BE2C (cell line): ENCODE results near the gene LPIN3.
"Not testable (repeated sequence)": the region's sequence is repeated elsewhere in the genome, so short reads cannot be mapped to it uniquely, and the experiment has no call there.

ENCODE experiments used
- DNase-seq: peaks from one replicate; pipeline ENCODE4 v3.0.0-alpha.2; 2020
- H3K27me3 ChIP-seq: fragments of 250-450 bp; sonication (Bioruptor Pico); 2 replicates; pipeline ENCODE4 v1.5.1; 2020; ENCODE audit warnings: mild to moderate bottlenecking
- H3K36me3 ChIP-seq: fragments of 250-450 bp; sonication (Bioruptor Pico); 2 replicates; pipeline ENCODE4 v1.5.1; 2020; ENCODE audit warnings: mild to moderate bottlenecking
- H3K4me1 ChIP-seq: fragments of 250-450 bp; sonication (Bioruptor Pico); 2 replicates; pipeline ENCODE4 v1.5.1; 2020
- H3K4me3 ChIP-seq: 2 replicates; pipeline ENCODE4 v1.5.1; 2011; ENCODE audit warnings: low read depth, low read length
- H3K9me3 ChIP-seq: fragments of 250-450 bp; sonication (Bioruptor Pico); 2 replicates; pipeline ENCODE4 v1.5.1; 2020
- TF ChIP-seq, protein P1 (sequence below): IDR thresholded peaks from 2 replicates; pipeline ENCODE4 v1.5.1; 2012; ENCODE audit warnings: mild to moderate bottlenecking, low read depth, low read length

The LPIN3 gene

DNA sequence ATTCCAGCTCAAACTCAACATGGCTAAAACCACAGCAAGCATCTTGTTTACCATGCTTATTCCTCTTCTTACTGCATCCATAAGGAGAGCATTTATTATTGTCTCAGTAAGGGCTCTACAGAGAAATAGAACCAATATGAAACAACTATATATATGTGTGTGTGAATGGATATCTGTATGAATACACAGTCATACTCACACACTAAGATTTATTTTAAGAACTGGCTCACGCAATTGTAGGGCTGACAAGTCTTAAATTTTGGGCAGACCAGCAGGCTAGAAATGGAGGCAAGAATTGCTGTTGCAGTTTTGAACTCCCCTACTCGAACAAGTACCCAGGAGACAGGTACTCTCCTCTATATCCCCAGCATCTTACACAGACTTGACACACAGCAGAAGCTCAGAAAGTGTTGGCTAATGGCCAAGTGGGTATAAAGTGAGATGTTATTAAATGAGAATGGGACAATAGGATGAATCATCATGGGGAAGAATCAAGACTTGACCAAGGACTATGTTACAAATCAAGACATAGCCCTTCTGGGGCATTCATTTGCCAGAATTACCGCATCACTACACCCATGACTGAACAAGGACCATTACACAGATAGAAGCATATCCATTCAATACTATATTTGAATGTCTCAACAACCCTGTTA is 36.1 kb upstream of the LPIN3 start:
- H3K9me3 ChIP-seq, result no peaks in the 10 kb centered on the region
- H3K4me1 ChIP-seq, result no peaks in the 10 kb centered on the region
- H3K4me3 ChIP-seq, result no peak overlapping the region
- DNase-seq, result no peak
- H3K27me3 ChIP-seq, result no peaks in the 10 kb centered on the region
- TF ChIP-seq, protein P1, sequence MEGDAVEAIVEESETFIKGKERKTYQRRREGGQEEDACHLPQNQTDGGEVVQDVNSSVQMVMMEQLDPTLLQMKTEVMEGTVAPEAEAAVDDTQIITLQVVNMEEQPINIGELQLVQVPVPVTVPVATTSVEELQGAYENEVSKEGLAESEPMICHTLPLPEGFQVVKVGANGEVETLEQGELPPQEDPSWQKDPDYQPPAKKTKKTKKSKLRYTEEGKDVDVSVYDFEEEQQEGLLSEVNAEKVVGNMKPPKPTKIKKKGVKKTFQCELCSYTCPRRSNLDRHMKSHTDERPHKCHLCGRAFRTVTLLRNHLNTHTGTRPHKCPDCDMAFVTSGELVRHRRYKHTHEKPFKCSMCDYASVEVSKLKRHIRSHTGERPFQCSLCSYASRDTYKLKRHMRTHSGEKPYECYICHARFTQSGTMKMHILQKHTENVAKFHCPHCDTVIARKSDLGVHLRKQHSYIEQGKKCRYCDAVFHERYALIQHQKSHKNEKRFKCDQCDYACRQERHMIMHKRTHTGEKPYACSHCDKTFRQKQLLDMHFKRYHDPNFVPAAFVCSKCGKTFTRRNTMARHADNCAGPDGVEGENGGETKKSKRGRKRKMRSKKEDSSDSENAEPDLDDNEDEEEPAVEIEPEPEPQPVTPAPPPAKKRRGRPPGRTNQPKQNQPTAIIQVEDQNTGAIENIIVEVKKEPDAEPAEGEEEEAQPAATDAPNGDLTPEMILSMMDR, result no peak
- no peaks in the 10 kb centered on the region for H3K36me3 ChIP-seq

DNA sequence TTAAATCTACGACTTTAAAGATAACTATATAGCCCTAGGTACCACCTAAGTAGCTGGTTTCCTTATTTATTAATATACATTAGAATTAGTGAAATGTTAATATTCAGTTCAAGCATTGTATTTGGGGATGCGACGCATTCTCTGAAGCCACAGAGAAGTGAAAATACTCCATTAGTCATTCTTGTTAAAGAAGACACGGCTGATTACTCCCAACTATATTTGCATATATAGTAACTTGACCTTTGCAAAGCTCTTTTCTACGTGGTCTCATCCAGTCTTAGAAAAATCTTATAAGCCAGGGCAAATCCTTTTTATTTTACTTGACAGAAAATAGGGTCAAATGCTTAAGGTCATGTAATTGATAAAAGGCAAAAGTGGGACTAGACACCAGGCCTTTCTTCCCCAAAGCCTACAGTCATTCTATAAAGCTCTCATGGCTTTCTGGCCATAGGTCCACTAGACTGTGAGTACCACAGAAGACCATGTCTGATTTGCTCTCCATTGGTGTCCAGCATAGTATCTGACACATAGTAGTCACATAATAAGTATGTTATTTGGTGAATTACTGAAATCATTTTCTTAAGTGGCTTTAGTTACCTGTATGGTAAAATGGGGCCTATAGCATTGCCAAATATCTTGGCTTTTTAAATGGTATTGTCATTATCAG is 34.4 kb upstream of the LPIN3 start:
- H3K4me1 ChIP-seq, result no peaks in the 10 kb centered on the region
- no peaks in the 10 kb centered on the region for H3K27me3 ChIP-seq
- TF ChIP-seq, protein P1, result no peak
- H3K4me3 ChIP-seq, result no peak overlapping the region
- DNase-seq, result no peak
- H3K36me3 ChIP-seq, result no peaks in the 10 kb centered on the region
- H3K9me3 ChIP-seq, result no peaks in the 10 kb centered on the region

DNA sequence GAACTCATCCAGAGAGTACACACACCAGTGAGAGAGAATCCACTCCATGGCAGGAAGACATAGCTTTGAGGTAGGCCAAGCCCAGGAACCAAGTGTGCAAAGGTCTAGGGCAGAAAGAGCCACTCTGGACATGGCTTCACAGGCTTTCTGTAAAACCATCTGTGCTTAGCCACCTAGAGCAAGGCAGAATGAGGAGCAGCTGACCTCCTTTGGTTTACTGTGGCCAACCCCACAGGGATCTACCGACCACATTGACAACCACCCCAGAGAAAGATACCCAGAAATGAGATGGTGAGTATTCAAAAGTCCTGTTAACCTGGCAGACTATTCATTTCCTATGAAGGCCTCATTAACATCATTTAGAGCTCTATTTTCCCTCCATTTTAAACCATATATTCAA is 33.6 kb upstream of the LPIN3 start:
- no peaks in the 10 kb centered on the region for H3K36me3 ChIP-seq
- H3K4me1 ChIP-seq, result no peaks in the 10 kb centered on the region
- TF ChIP-seq, protein P1, result no peak
- no peaks in the 10 kb centered on the region for H3K27me3 ChIP-seq
- no peak for DNase-seq
- no peaks in the 10 kb centered on the region for H3K9me3 ChIP-seq
- no peak overlapping the region for H3K4me3 ChIP-seq

DNA sequence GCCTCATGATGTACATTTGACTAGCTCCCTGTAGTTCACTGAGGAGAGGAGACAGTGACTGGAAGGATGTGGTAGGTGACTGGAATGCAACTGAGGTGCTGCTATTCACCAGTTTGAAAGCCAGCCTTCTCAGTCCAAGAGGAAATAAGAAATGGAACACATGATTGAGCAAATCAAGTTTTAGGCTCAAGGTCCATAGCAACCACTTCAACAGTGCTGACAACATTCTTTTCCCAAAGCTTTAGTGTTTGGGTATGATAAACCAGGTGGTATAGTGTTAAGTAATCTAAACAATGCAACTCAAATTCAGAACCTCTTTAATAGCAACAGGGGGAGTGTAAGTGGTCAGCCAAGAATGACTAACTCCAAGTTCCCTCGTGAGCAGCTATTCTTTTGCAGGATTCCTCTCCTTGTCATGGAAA is 32.3 kb upstream of the LPIN3 start:
- TF ChIP-seq, protein P1, result no peak
- Histone ChIP-seq H3K27me3 (no peaks in the 10 kb centered on the region), H3K36me3 (no peaks in the 10 kb centered on the region), H3K4me1 (no peaks in the 10 kb centered on the region), H3K9me3 (no peaks in the 10 kb centered on the region), H3K4me3 (no peak overlapping the region)
- DNase-seq, result no peak

DNA sequence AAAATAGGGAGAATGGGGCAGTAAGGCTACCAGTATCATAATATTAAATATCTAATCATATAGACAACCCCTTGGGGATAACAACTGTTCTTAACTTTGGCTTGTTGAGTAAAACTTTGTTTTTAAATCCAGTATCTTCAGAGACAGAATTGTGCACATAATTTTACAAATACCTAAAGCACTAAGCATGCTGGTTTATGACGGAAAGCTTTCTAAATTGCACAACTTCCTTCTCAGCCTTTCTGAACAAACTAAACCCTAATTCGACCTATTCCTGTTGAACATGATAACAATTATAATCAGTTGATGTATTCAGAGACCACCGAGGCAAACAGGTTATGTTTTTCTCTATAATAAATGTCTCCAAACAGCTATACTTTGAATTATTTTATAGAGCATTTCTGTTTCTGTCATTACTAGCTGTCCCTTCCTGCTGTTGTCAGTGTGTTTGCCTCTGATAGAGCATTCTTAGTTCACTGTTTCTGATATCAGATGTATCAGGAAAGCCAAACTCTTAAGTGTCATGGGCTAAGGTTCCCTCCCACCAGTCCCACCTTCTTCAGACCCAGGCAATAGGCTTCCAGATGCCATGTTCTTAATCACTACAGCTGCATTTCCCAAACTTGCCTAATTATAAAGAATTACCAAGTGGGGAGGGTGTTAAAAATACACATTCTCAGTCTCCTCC is 31.8 kb upstream of the LPIN3 start:
- Histone ChIP-seq H3K27me3 (no peaks in the 10 kb centered on the region), H3K9me3 (no peaks in the 10 kb centered on the region), H3K4me3 (no peak overlapping the region), H3K4me1 (no peaks in the 10 kb centered on the region), H3K36me3 (no peaks in the 10 kb centered on the region)
- no peak for DNase-seq
- TF ChIP-seq, protein P1, result no peak

DNA sequence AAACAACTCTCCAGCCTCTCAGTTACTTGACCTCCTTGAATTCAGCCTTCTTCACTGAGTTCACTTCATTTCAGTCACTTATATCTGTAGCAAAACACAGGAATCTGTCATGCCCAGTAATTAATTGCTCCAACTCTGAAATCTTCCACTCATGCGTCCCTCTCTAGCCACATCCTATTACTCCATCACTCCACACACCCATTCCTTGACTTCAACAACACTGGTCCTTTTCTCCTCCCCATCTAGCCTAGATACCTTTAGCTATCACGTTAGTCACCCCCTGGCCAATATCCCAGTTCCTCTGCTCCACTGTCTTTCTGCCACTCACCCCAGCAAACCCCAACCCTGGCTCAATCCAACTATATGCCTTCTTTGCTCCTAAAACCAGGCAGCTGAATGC is 30.8 kb upstream of the LPIN3 start:
- H3K27me3 ChIP-seq, result no peaks in the 10 kb centered on the region
- H3K4me3 ChIP-seq, result no peak overlapping the region
- H3K9me3 ChIP-seq, result no peaks in the 10 kb centered on the region
- H3K4me1 ChIP-seq, result no peaks in the 10 kb centered on the region
- TF ChIP-seq, protein P1, result no peak
- H3K36me3 ChIP-seq, result no peaks in the 10 kb centered on the region
- DNase-seq, result no peak

DNA sequence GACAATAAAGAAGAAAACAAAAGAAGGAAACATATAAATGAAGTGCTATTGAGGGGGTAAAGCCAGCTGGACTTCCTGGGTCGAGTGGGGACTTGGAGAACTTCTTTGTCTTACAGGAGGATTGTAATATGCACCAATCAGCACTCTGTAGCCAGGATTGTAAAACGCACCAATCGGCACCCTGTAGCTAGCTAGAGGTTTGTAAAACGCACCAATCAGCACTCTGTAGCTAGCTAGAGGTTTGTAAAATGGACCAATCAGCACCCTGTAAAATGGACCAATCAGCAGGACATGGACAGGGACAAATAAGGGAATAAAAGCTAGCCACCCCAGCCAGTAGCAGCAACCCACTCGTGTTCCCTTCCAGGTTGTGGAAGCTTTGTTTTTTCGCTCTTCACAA is 28.6 kb upstream of the LPIN3 start:
- not testable (repeated sequence) for H3K4me1 ChIP-seq, H3K9me3 ChIP-seq, H3K27me3 ChIP-seq, H3K4me3 ChIP-seq, DNase-seq, H3K36me3 ChIP-seq
